ENCODE measurements around the gene DCLRE1C. TPM values are rescaled to one million over a fixed set of nuclear protein-coding genes. Genes with fewer than 3 reads are reported as not detected.
"Not testable (repeated sequence)": the region's sequence is repeated elsewhere in the genome, so short reads cannot be mapped to it uniquely, and the experiment has no call there.

DCLRE1C gene
- total and polyA plus RNA-seq, 2 of the 8 experiments (the other 6 are each of a cell fraction or from before 2014, with no cell fraction given), result 0.77 to 7.4 TPM

DNA sequence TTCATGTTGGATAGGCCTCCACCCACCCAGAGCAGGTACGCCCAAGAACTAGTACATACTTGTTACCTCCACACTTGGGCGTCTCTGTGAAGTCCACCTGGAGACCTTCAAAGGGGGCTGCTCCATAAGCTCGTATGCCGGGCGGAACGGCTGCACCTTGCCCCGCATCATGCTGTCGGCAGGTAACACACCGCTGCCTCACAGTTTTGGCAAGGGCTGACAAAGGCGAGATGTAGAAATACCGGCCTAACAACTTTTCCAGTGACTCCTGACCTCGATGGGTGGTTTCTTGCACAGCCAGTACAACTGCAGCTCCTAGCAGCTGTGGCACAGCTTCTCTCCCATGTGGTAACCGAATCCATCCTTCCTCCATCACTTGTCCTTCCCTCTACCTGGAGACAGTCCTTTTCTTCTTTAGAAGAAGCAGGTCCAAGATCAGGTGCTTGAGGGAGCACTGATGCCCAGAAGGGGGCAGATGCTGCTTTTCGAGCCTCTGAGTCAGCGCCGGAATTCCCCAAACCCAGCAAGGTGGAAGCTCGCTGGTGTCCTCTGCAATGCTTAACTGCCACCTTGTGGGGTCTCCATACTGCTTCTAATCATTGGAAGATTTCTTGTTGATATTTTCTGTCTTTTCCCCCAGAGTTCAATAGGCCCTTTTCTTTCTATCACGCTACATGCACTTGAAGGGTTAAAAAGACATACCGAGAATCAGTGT lies 37.3 kb upstream of the DCLRE1C start:
- H3K4me3 ChIP-seq (ENCODE audit: extremely low read depth in 1 of 4, insufficient read depth in 2 of 4, low read depth in 3 of 4, low read length in 4 of 4); H3K79me2 ChIP-seq (ENCODE audit: control insufficient read depth in 1 of 2, insufficient read depth in 2 of 2, low read length in 2 of 2); H3K18ac ChIP-seq (ENCODE audit: extremely low read depth, low read length); H3K23me2 ChIP-seq (ENCODE audit: low read depth, low read length); H3K27me3 ChIP-seq (replicated peaks in 1 of 4; ENCODE audit: control insufficient read depth in 3 of 4, extremely low read depth in 1 of 4, insufficient read depth in 3 of 4, low read length in 3 of 4); H3K56ac ChIP-seq (replicated peaks; ENCODE audit: insufficient read length, low read depth, low read length); H3K4me1 ChIP-seq (replicated peaks in 1 of 4; ENCODE audit: control insufficient read depth in 3 of 4, insufficient read depth in 4 of 4, low read length in 3 of 4); H3K79me1 ChIP-seq (ENCODE audit: low read depth, low read length); POLR2A ChIA-PET (ENCODE audit: partially characterized antibody); H3K9ac ChIP-seq (replicated peaks in 1 of 4; ENCODE audit: extremely low read depth in 1 of 4, low read depth in 3 of 4, low read length in 3 of 4); H4K8ac ChIP-seq (ENCODE audit: extremely low read depth, insufficient read depth, low read length); H4K91ac ChIP-seq (replicated peaks; ENCODE audit: insufficient read length, low read length); H3K36me3 ChIP-seq (ENCODE audit: control insufficient read depth in 2 of 4, insufficient read depth in 4 of 4, low read length in 3 of 4); H3K4ac ChIP-seq (replicated peaks; ENCODE audit: insufficient read length, low read depth, low read length); H4K20me1 ChIP-seq (replicated peaks in 1 of 2; ENCODE audit: control insufficient read depth in 1 of 2, insufficient read depth in 2 of 2, low read length in 2 of 2); H4K5ac ChIP-seq (ENCODE audit: insufficient read length, low read depth, low read length); H2BK15ac ChIP-seq (ENCODE audit: low read length); H2BK5ac ChIP-seq (ENCODE audit: low read depth, low read length); FAIRE-seq; H3K9me3 ChIP-seq (ENCODE audit: insufficient read depth in 2 of 2, low read depth in 1 of 2, low read length in 1 of 2); H2BK12ac ChIP-seq (ENCODE audit: low read depth, low read length); H2BK20ac ChIP-seq (ENCODE audit: low read length); H3K14ac ChIP-seq (ENCODE audit: insufficient read length); H2AK5ac ChIP-seq (ENCODE audit: low read depth, low read length); H2BK120ac ChIP-seq (replicated peaks; ENCODE audit: low read depth, low read length); H3K27ac ChIP-seq (ENCODE audit: low read depth, low read length); H3K23ac ChIP-seq (ENCODE audit: insufficient read length); H2AFZ ChIP-seq (ENCODE audit: low read length); H3K4me2 ChIP-seq (ENCODE audit: insufficient read depth in 1 of 2, low read depth in 2 of 2, low read length in 2 of 2): not testable (repeated sequence)
- 78% methylated on average over 19 of the region's 19 CpGs; no CpG with 5 or more reads in 1 of the 2 experiments for WGBS, 2 experiments (ENCODE audit: extremely low coverage in 1 of 2, insufficient coverage in 1 of 2, insufficient read length in 1 of 2, insufficient replicate concordance in 2 of 2, low coverage in 1 of 2, low lambda C conversion rate in 2 of 2, missing lambda C conversion rate in 1 of 2)
- CTCF ChIA-PET (ENCODE audit: partially characterized antibody), result interaction anchor here (0.6 to 2.8 kb wide), 8 partner anchors 10 to 442 kb away, joined by 3 to 18 read pairs (median 4); no protein-coding TSS in a partner anchor
- peak in 1 of 2 experiments; percentile 60 for DNase-seq (ENCODE audit: low read depth in 1 of 2, low spot score in 2 of 2)
- TF ChIP-seq, protein P1, sequence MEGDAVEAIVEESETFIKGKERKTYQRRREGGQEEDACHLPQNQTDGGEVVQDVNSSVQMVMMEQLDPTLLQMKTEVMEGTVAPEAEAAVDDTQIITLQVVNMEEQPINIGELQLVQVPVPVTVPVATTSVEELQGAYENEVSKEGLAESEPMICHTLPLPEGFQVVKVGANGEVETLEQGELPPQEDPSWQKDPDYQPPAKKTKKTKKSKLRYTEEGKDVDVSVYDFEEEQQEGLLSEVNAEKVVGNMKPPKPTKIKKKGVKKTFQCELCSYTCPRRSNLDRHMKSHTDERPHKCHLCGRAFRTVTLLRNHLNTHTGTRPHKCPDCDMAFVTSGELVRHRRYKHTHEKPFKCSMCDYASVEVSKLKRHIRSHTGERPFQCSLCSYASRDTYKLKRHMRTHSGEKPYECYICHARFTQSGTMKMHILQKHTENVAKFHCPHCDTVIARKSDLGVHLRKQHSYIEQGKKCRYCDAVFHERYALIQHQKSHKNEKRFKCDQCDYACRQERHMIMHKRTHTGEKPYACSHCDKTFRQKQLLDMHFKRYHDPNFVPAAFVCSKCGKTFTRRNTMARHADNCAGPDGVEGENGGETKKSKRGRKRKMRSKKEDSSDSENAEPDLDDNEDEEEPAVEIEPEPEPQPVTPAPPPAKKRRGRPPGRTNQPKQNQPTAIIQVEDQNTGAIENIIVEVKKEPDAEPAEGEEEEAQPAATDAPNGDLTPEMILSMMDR (IDR thresholded peaks at IDR 0.05; ENCODE audit: control extremely low read depth in 1 of 3, insufficient read depth in 1 of 3, low read depth in 1 of 3, low read length in 3 of 3), result peak; percentile 28 to 60 (median 38)
- TF ChIP-seq RAD21 (IDR thresholded peaks at IDR 0.05 in 1 of 2, conservative IDR thresholded peaks at IDR 0.05 in 1 of 2; ENCODE audit: low read depth in 2 of 2, low read length in 2 of 2), result peak; percentile 51 to 61

All from H1 (cell line).